ENCODE results near the gene CDH19.

CDH19 gene

GRCh38 chr18:66607632-66608031 is 3.7 kb upstream of the CDH19 start:
- no peak for TF ChIP-seq CTCF (IDR thresholded peaks at IDR 0.05; ENCODE audit: extremely low read depth, missing control alignments)
- no peak for DNase-seq (ENCODE audit: low spot score)

GRCh38 chr18:66601649-66602048 is 2.2 kb downstream of the CDH19 start:
- no peak for DNase-seq (ENCODE audit: low spot score)
- no peak for TF ChIP-seq CTCF (IDR thresholded peaks at IDR 0.05; ENCODE audit: extremely low read depth, missing control alignments)

GRCh38 chr18:66599190-66599589 is 4.7 kb downstream of the CDH19 start:
- TF ChIP-seq CTCF (IDR thresholded peaks at IDR 0.05; ENCODE audit: extremely low read depth, missing control alignments) = no peak
- no peak for DNase-seq (ENCODE audit: low spot score)

GRCh38 chr18:66587430-66587829 is 16.5 kb downstream of the CDH19 start:
- no peak for DNase-seq (ENCODE audit: low spot score)
- no peak for TF ChIP-seq CTCF (IDR thresholded peaks at IDR 0.05; ENCODE audit: extremely low read depth, missing control alignments)

- no peak for TF ChIP-seq CTCF (IDR thresholded peaks at IDR 0.05; ENCODE audit: extremely low read depth, missing control alignments)
- DNase-seq (ENCODE audit: low spot score) = no peak
Measured at GRCh38 chr18:66582211-66582610, 21.7 kb downstream of the CDH19 start.

- no peak for TF ChIP-seq CTCF (IDR thresholded peaks at IDR 0.05; ENCODE audit: extremely low read depth, missing control alignments)
- DNase-seq (ENCODE audit: low spot score) = no peak
Measured at GRCh38 chr18:66575263-66575662, 28.6 kb downstream of the CDH19 start.

- no peak for TF ChIP-seq CTCF (IDR thresholded peaks at IDR 0.05; ENCODE audit: extremely low read depth, missing control alignments)
- no peak for DNase-seq (ENCODE audit: low spot score)
Measured at GRCh38 chr18:66571845-66572244, 32.0 kb downstream of the CDH19 start.

Data from GM20000 (cell line).